GM19239 (cell line): ENCODE data around the gene NSD1.
A peak's percentile ranks its signal among the peaks of the same experiment; 100 is the strongest.
"Not testable (repeated sequence)": the region's sequence is repeated elsewhere in the genome, so short reads cannot be mapped to it uniquely, and the experiment has no call there.

ENCODE experiments used
- DNase-seq: peaks from one replicate; pipeline ENCODE4 v3.0.0; 2011; ENCODE audit warnings: low spot score; ENCODE audit not compliant: insufficient read length
- FAIRE-seq: peaks from 2 replicates; lab custom pipeline; 2011; peaks lifted over from hg19 to GRCh38; lab: Jason Lieb, UNC

Gene NSD1

DNA sequence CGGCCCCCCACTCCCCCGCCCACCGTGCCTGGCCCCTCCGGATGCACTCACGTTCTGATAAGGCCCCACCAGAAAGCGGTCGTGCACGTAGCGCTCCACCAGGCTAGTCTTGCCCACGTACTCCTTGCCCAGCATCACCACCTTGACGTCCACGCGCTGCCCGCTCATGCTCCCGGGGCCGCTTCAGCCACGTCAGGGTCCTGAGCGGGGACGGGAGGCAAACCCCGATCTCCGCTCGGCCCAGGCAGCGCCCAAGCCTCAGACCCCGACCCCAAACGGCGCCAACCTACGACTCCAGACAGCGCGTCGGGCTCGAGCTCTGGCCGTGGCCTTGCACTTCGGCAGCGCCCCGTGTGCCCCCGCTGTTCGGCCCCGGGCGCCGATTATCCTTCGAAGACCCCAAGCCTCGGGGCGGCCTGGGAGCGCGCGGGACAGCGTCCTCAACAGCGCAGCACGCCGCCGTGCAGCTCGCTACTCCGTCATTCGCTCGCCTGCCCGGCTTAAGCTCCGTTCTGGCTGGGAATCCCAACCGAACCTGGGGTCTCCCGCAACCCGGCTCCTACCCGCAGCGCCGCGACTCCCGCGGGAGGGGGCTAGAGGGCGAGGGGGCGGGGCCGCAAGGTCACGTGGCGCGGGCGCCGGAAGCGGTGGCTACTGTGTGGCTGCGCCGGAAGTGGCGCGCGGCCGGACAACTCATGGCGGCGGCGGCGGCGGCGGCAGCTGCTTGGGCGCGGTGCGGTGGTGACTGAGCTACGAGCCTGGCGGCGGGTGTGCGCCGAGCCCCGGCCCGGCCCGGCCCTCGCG lies 169.8 kb downstream of the NSD1 start, which contains the start of the genes PRELID1 and RAB24:
Gene PRELID1 (plus strand): TSS at position 679 of the 804 bp plus-strand sequence. CDS start 187 bp downstream, outside the sequence.
Gene RAB24 (minus strand): TSS at position 599 of the 804 bp plus-strand sequence. CDS start 431 bp downstream, at position 168.
- FAIRE-seq (peak; percentile 58), DNase-seq (peak; percentile 82)

DNA sequence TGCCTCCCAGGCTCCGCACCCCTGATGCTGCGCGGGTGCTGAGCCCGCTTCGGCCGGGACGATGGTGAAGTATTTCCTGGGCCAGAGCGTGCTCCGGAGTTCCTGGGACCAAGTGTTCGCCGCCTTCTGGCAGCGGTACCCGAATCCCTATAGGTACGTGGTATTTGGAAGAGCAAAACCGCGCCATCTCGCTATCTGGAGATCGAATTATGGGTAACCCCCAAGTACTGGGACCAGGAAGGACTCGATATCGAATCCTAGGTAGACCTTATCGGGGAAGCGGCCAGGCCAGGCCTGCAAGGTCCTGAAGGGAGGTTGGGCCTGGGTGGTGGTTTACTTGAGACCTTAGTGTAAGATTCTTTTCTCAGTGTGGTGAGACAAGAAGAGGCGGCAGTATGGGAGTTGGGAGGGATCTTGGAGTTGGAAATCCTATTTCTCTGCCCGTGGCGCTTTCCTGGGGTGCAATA lies 170.4 kb downstream of the NSD1 start:
- FAIRE-seq (no peak), DNase-seq (no peak)

DNA sequence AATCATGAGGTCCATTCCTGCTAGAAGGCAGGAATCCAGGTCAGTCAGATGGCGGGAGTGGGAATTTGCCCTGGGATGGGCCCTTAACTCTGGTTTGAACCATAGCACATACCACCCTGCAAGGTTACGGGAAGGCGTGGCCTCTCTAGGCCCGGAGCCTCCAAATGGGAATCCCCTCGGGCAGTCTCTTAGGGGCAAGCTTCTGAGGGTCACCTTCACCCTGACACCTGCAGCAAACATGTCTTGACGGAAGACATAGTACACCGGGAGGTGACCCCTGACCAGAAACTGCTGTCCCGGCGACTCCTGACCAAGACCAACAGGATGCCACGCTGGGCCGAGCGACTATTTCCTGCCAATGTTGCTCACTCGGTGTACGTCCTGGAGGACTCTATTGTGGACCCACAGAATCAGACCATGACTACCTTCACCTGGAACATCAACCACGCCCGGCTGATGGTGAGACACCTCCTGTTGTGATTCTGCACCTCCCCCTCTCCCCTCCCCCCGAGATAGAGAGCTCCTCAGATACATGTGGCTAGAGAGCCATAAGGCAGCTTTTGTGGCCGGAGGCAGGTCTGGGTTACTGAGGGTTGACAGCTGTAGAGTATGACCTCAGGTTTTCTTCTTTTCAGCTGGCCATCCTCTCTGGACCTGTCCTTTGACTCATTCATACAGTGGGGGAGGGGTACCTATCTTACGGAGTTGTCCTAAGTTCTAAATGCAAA lies 171.0 kb downstream of the NSD1 start:
- FAIRE-seq (peak; percentile 73), DNase-seq (no peak)

- FAIRE-seq, DNase-seq: not testable (repeated sequence)
Observed at GRCh38 chr5:177306103-177306640, 172.6 kb downstream of the NSD1 start.

DNA sequence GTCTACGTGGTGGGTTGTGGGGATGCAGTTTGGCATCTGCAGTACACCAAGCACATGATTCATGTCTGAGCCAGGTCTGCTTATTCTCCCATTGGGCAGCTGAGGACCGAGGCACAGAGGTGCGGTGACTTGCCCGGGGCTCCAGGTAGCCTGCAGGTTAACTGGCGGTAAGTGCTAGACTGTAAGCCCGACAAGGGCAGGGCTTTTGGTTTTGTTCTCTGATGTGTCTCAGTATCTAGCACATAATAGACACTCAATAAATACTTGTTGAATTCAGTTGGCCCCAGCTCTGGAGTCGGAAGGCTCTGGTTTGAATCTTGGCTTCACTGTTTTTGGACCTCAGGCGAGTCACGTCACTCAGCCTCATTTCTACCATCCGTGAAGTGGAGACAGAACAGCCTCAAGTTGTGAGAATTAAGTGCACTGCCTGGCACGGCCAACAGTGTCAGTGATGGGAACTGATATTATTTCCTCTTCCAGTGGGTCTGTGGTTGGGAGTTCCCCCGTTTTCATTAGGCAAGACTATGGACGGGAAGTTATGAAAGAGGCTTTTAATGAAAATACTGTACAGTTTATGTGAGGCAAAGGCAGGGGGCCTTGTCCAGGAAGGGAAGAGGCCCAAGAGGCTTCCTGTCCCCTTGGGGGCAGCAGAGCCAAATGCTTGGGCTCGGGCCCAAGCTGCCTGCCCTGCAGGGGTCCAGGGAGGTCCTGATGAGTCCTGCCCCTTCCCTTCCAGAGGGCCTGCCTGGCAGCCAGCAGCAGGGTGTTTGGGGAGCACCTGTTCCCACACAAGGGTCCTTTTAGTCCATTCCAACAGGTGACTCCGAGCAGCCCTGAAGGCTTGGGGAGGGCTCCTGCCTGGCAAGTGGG lies 173.3 kb downstream of the NSD1 start:
- FAIRE-seq (no peak), DNase-seq (no peak)

DNA sequence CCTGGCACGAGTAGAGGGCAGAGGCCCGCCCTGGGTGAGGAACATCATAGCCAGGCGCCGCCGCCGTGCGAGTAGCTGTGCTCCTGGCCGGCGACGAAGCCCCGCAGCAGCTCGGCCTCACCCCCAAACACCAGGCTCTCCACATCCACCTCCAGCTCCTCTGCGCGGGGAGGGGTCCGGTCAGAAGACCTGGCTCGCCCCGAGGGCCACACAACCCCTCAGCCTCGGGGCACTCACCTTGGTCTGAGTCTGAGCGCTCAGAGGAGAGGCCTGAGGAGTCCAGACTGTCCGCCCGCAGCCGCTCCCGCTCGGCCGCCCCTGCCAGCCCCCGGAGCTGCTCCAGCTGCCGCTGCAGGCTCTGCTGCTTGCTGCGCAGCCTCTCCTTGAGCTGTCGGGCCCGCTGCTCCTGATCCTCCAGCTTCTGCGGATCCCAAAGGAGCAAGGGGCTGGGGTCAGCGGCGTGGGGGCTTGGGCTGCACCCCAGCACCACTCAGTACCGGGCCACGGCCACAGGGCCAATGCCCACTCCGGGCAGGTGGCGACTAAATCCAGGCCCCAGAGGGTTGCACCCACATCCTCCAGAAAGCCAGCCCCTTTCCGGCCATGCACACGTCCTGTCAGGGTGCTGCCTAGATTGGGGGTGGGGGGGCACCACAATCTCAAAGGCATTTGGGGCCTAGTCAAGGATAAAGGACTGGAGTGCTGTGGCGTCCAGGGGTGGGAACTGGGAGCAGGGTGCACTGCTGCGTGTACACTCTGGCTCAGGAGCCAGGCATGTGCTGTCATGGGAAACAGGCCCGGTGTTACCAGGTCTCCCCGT lies 174.2 kb downstream of the NSD1 start:
- no peak for DNase-seq
- FAIRE-seq: no peak

- DNase-seq: no peak
- FAIRE-seq: no peak
Observed at GRCh38 chr5:177308740-177309139, 175.2 kb downstream of the NSD1 start.

DNA sequence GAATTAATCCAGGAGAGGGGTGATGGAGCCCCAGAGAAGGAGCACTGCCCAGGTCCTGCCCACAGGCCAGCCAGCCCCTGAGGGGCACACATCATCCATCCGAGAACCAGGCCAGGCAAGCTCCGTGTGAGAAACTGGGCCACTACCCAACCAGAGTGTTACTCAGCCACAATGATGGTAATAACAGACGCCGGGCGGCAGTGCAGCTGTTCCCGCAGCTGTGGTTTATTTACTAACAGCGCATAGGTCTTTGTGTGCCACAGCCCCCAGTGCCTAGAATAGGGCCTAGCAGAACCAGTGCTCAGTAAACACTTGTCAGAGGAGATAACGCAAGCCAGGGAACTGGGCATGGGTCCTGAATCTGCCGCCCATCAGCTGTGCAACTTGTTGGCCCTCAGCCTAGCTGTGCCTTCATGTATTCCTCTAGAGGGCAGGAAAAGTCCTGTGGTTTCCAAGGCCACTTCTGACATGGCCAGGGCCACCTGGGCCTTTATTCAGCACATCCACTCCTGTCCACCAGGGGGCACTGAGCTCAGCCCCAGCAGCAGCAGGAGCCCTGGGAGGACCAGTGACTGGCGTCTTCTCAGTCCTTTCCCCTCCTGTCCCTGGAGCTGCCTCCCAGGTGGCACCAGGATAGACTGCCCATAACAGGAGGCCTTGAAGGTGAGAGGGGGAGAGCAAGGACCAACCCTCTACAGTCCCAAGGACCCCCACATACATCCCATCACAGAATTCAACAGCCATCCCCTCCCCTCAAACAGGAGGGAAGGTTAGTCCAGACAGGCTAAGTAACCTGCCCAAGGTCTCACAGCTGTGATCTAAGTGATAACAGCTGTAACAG lies 176.0 kb downstream of the NSD1 start:
- FAIRE-seq: peak; percentile 92
- DNase-seq: no peak

DNA sequence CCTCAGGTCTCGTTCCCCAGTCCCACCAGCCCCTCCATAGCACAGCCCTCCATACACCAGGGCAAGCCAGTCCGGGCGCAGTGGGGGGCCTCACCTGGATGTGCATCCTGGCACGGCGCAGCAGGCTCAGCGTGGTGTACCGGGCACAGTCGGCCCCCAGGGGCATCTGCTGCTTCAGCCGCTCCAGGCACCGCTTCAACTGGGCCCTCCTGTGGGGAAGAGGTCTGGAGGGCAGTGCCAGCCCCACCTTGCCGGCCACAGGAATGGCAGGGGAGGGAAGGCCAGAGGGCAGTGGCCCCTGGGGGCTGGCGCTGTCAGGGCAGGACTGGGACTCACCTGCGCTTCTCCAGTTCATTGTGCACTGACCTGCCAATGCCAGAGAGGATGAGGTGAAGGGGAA lies 176.8 kb downstream of the NSD1 start:
- DNase-seq: no peak
- FAIRE-seq: no peak

- DNase-seq (peak; percentile 56), FAIRE-seq (peak; percentile 96)
Observed at GRCh38 chr5:177310757-177311391, 177.3 kb downstream of the NSD1 start.

DNA sequence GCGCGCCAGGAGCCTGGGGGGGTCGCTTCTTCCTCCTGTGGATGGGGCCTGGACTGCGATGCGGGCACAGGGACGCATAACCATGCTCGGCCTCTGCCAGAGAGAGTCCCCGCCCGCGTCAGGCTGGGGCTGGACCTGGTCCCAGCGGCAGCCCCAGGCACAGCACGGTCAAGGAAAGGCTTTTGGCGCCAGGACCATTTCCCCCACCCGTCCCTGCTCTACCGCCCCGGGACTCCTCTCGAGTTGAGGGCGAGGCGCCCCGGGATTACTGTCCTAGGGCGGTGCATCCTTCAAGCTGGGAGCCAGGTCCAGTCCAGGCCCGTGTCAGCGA lies 177.8 kb downstream of the NSD1 start:
- DNase-seq: no peak
- no peak for FAIRE-seq

DNA sequence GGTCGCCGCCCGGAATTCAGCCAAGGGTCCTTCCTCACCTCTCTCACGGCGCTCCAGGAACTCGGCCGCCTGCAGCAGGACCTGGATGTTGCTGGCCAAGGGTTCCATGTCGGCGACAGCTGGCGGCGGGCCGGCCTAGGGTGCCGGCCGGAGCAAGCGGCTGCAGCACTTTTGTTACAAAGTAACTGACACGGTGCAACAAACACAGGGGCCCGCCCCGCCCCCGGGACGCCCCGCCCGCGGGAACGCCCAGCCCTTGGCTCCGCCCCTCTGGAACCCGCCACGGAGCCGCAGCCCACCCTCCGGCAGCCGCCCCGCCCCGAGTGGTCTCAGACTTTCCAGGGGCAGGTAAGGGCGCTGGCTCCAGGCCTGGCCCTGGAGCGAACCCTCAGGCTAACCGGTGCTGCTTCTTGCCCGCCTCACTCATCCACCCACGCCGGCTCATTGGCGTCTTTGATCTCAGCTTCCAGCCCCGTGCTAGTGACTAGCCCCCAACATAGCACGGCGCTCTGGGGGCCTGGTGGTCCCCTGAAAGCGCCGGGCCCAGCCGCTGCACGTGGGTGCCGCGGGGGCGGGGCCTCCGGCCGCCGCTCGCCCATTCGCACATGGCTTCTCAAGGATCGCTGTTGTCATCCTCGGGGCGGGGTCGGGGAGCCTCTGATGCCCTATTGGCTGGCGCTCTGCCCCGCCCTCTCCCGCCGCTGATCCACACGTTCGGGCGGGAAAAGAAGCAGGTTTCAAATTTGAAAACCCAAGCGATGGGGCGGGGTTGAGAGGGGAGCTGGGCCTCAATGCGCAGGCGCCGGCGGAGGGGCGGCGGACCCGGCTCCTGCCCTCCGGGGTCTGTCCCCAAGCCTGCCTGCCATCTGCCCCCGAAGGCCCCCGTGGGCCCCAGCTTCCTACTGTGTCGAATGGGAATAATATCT lies 178.4 kb downstream of the NSD1 start, which contains the start of gene MXD3:
Gene MXD3 (minus strand): TSS at position 176 of the 926 bp plus-strand sequence. CDS start 68 bp downstream, at position 108.
- peak; percentile 82 for DNase-seq
- FAIRE-seq: peak; percentile 97

- FAIRE-seq: peak; percentile 85
Observed at GRCh38 chr5:177312649-177313181, 179.1 kb downstream of the NSD1 start.

GRCh38 chr5:177313561-177314259 lies 180.1 kb downstream of the NSD1 start:
- DNase-seq (no peak), FAIRE-seq (no peak)

More at GRCh38 chr5:177312649-177313181, 179.1 kb downstream of the NSD1 start:
- DNase-seq: peak; percentile 56

GRCh38 chr5:177314376-177315342 lies 181.1 kb downstream of the NSD1 start:
- FAIRE-seq: no peak
- no peak for DNase-seq
